ENCODE data around the gene ACADSB. TPM values are rescaled to one million over a fixed set of nuclear protein-coding genes. Genes with fewer than 3 reads are reported as not detected.

ACADSB gene
- total RNA-seq, 2 experiments from 2014 or later, result 24.2 to 26.2 TPM

DNA sequence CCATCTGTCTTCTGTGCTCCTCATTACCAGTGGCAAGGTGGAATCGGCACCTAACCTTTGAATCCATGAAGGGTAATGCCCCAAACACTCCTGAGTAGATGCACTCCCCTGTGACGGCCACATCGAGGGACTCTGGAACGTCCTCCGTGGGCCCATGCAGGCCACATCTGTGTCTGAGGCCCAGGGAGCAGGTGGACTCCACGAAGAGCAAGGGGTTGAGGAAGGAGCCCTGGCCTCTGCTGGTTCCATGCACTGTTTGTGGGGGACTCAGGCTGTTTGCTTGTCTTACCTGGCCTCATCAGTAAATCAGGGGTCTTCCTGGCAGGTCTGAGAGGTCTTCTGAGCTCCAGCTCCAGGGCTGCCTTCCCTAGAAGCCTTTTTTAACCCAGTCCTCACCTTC is 64.4 kb downstream of the ACADSB start:
- no peaks in the 10 kb centered on the region for H3K4me1 Mint-ChIP-seq
- POLR2A ChIA-PET, result no interaction called here
- H3K4me3 Mint-ChIP-seq, result no peak overlapping the region
- H3K9me3 Mint-ChIP-seq, result no peaks in the 10 kb centered on the region
- ATAC-seq (ENCODE audit: low read depth) (no peak), DNase-seq (no peak)
- H3K36me3 Mint-ChIP-seq, result no peaks in the 10 kb centered on the region
- peaks cover 17% of the 10 kb centered on the region for H3K27me3 Mint-ChIP-seq
- H3K27ac Mint-ChIP-seq, result no peak overlapping the region

DNA sequence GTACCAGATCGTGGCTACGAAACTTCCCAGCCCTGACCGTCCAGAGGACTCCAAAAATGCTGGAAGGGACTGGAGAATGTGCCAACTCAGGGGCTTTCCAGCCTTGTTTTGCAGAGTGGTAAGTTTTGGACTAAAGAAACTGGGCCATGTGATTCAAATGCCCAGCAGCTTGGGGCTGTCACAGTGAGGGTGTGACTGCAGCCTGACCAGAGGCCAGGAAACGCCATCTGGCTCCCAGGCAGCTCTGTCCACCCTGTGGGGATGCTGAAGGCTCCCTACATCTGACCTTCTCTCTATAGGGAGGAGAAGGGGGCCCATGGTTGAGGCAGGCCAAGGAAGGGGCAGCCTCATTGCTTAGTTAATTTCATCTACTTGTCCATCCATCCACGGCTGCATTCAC is 65.4 kb downstream of the ACADSB start:
- POLR2A ChIA-PET, result no interaction called here
- H3K4me1 Mint-ChIP-seq, result no peaks in the 10 kb centered on the region
- no peak for DNase-seq
- H3K27ac Mint-ChIP-seq, result no peak overlapping the region
- H3K27me3 Mint-ChIP-seq, result peaks cover 13% of the 10 kb centered on the region
- no peak for ATAC-seq (ENCODE audit: low read depth)
- H3K9me3 Mint-ChIP-seq, result no peaks in the 10 kb centered on the region
- no peaks in the 10 kb centered on the region for H3K36me3 Mint-ChIP-seq
- H3K4me3 Mint-ChIP-seq, result no peak overlapping the region

DNA sequence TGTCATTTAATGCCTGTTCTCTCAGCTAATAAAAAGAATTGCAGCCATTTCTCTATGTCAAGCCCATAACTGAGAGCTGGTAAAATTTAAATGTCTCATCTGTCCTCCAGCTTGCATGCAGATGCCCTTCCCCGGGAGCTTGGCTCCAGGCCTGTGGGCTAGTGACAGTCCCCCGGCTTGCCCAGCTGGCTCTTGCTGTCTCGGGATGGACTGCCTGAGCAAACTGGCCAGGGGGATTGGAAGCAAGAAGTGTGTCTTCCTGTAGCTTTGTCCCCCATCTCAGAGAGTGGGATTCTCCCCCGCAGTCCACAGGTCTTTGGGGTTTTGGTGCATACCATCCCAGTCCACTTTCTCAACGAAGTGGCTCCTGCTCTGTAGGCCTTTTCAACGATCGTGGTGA is 73.1 kb downstream of the ACADSB start:
- H3K27ac Mint-ChIP-seq, result no peak overlapping the region
- H3K27me3 Mint-ChIP-seq, result peaks cover 1% of the 10 kb centered on the region
- no peaks in the 10 kb centered on the region for H3K4me1 Mint-ChIP-seq
- H3K36me3 Mint-ChIP-seq, result no peaks in the 10 kb centered on the region
- POLR2A ChIA-PET, result no interaction called here
- peaks cover 5% of the 10 kb centered on the region for H3K9me3 Mint-ChIP-seq
- H3K4me3 Mint-ChIP-seq, result no peak overlapping the region
- DNase-seq (no peak), ATAC-seq (ENCODE audit: low read depth) (no peak)

DNA sequence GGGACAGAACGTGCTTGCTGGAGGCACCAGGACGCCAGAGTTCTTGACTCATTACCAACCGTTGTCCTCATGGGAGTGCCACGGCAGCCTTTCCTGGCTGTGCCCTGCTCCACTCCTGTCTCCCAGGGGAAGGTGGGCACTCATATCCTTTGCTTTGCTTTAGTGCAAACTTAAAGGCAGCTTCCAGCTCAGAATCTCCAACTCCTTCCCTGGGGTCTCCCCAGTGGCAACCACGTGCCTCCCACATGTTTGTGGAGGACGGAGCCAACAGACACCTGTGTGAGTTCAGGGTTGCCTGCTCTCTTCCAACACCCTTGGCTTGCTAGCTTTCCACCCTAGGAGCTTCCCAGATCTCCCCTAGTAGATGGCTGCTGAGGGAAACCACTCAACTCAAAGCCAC is 75.0 kb downstream of the ACADSB start:
- DNase-seq (no peak), ATAC-seq (ENCODE audit: low read depth) (no peak)
- Mint-ChIP-seq H3K27me3 (no peaks in the 10 kb centered on the region), H3K36me3 (no peaks in the 10 kb centered on the region), H3K9me3 (peaks cover 5% of the 10 kb centered on the region), H3K27ac (no peak overlapping the region), H3K4me3 (no peak overlapping the region), H3K4me1 (no peaks in the 10 kb centered on the region)
- POLR2A ChIA-PET, result no interaction called here

DNA sequence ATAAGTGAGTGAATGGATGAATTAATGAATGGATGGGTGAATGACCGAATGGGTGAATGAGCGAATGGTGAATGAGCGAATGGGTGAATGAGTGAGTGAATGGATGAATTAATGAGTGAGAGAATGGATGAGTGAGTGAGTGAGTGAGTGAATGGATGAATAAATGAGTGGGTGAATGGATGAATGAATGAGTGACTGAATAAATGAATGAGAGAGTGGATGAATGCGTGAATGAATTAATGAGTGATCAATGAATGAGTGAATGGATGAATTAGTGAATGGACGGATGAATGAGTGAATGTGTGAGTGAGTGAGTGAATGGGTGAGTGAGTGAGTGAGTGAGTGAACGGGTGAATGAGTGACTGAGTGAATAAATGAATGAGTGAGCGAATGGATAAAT is 77.5 kb downstream of the ACADSB start:
- POLR2A ChIA-PET, result no interaction called here
- DNase-seq (no peak), ATAC-seq (ENCODE audit: low read depth) (no peak)
- H3K36me3 Mint-ChIP-seq, result no peaks in the 10 kb centered on the region
- peaks cover 4% of the 10 kb centered on the region for H3K4me1 Mint-ChIP-seq
- H3K27ac Mint-ChIP-seq, result no peak overlapping the region
- no peak overlapping the region for H3K4me3 Mint-ChIP-seq
- H3K9me3 Mint-ChIP-seq, result peaks cover 5% of the 10 kb centered on the region
- peaks cover 2% of the 10 kb centered on the region for H3K27me3 Mint-ChIP-seq

DNA sequence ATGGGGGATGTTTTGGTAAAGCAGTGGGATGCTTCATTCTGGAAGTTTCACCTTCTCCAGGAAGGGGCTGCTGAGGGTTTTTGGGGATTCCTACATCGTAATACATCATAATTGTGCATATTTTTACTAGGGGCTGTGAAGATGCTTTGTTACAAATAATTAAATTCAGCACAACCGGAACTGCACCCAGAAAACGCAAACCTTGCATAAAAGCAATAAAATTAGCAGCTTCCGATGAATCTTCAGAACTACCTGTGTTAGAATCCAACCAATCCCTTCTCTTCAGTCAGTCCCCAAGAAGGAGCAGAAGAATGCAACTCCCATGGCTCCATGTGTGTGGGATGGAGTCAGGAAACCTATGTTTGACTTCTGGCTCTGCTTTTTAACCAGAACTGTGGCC is 78.5 kb downstream of the ACADSB start:
- H3K9me3 Mint-ChIP-seq, result peaks cover 5% of the 10 kb centered on the region
- DNase-seq, result no peak
- POLR2A ChIA-PET, result no interaction called here
- H3K4me3 Mint-ChIP-seq, result no peak overlapping the region
- H3K27me3 Mint-ChIP-seq, result peaks cover 2% of the 10 kb centered on the region
- H3K36me3 Mint-ChIP-seq, result no peaks in the 10 kb centered on the region
- no peak for ATAC-seq (ENCODE audit: low read depth)
- H3K4me1 Mint-ChIP-seq, result peaks cover 4% of the 10 kb centered on the region
- H3K27ac Mint-ChIP-seq, result no peak overlapping the region

DNA sequence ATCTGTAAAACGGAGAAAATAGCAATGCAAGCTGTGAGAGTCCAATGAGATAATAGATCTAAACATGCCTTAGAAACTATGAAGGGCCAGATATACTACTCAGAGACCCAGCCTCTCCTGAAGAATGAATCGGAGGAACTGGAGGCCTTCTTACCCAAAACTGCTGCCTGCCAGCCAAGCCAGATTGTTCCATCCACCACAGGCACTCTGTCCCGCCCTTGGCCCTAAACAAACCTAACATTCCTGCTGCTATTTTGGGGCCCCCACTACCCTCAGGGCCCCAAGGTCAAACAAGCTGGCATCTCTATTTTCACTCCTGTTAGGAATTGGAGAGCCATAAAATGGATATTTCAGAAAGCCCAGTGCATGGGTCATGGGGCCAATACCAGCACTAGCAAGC is 79.0 kb downstream of the ACADSB start:
- H3K36me3 Mint-ChIP-seq, result no peaks in the 10 kb centered on the region
- ATAC-seq (ENCODE audit: low read depth), result no peak
- H3K27me3 Mint-ChIP-seq, result peaks cover 2% of the 10 kb centered on the region
- H3K9me3 Mint-ChIP-seq, result peaks cover 5% of the 10 kb centered on the region
- POLR2A ChIA-PET, result no interaction called here
- no peak overlapping the region for H3K4me3 Mint-ChIP-seq
- peaks cover 4% of the 10 kb centered on the region for H3K4me1 Mint-ChIP-seq
- DNase-seq, result no peak
- H3K27ac Mint-ChIP-seq, result no peak overlapping the region

DNA sequence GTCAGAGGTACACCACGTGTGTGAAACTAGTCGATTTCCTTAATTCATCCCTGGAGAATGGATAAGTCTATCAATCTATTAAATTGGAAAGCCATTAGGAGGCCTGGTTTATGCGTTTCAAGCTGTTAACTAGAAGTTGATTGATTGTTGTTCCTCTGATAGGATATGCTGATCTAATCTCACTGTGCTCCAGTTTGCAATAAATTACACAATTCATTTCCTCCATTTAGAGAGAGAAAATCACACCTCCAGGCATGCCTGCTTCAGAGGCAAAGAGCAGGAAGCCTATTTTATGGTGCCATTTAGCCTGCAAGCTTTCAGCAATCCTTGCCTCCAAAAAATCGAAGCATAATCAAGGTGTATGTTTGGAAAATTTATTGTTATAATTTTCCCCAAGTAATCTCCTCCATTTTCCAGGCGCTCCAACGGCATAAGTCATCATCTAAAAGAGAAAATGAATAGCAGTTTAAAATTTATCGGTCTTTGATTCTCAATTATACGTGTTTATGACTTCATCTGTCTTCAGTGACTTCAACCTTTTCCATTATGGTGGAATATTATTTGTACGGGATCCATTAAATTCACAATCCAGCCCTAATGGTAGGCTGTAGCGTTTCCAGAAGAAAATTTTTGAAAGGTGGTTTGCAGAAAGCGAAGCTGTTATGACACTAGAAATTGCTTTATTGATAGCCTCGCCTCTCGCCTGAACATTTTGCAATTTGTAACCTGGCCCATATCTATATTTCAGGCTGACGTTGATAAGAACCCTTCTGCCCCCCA is 84.0 kb downstream of the ACADSB start:
- Mint-ChIP-seq H3K27me3 (peaks cover 15% of the 10 kb centered on the region), H3K9me3 (no peaks in the 10 kb centered on the region), H3K27ac (no peak overlapping the region), H3K4me1 (peaks cover 4% of the 10 kb centered on the region), H3K36me3 (no peaks in the 10 kb centered on the region), H3K4me3 (no peak overlapping the region)
- POLR2A ChIA-PET, result no interaction called here
- no peak for ATAC-seq (ENCODE audit: low read depth)
- DNase-seq, result no peak

DNA sequence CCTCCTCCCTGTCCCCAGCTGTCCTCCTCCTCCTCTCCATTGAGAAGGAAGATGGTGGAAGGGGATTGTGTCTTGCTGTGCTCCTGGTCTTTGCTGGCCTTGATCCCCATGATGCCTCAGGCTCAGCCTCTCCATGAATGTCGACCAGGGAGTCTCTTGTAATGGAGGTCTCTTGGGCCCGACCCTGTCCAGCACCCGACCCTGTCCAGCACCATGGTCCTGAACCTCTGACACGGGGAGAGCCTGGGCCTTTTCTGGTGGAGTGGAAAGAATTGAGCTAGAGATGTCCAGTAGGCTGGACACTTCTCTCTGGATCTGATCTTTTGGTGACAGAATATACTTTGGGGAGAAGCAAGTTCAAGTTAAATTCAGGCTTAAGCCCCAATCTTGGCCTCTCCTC is 84.7 kb downstream of the ACADSB start:
- no peak for DNase-seq
- Mint-ChIP-seq H3K27ac (no peak overlapping the region), H3K9me3 (no peaks in the 10 kb centered on the region), H3K27me3 (peaks cover 15% of the 10 kb centered on the region), H3K4me3 (no peak overlapping the region), H3K36me3 (no peaks in the 10 kb centered on the region), H3K4me1 (peaks cover 4% of the 10 kb centered on the region)
- no peak for ATAC-seq (ENCODE audit: low read depth)
- POLR2A ChIA-PET, result no interaction called here

DNA sequence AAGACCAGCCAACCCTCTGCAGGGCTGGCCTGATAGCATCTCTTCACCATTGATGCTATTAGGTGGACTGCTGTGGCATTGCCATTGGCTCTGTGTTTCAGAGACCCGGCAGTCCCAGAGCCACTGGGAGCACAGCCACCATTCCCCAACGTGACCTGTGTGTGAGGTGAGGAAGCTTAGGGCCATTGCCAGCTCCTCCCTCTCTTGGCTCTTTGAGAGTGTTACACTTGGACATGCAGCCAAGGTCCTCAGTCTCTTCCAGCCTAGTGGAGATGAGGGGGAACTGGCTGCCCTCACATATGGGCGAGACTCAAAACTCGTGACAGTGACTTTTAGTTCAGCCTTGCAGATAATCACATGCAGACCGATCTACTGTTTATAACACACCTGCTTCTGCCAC is 87.6 kb downstream of the ACADSB start:
- Mint-ChIP-seq H3K4me1 (no peaks in the 10 kb centered on the region), H3K4me3 (no peak overlapping the region), H3K27ac (no peak overlapping the region), H3K9me3 (no peaks in the 10 kb centered on the region), H3K36me3 (no peaks in the 10 kb centered on the region), H3K27me3 (peaks cover 13% of the 10 kb centered on the region)
- no peak for DNase-seq
- no peak for ATAC-seq (ENCODE audit: low read depth)
- POLR2A ChIA-PET, result no interaction called here

DNA sequence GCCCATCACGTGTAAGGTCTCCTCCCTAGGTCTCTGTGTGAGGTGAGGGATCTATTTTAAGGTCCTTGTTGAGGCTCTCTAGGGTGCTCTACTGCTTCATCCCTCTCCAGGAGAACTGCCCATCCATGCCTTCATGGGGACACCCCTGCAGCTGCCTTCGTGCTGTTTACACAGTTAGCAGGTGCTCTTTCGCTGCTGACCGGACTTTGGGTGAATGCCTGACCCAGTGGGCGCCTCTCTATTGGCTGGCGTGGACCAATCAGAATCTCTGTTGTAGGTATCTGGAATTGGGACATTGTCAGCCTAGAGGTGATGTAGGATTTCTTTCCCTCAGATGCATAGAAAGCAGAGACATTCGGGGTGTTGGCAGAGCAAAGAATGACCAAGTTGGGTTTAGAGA is 88.2 kb downstream of the ACADSB start:
- DNase-seq, result no peak
- Mint-ChIP-seq H3K27ac (no peak overlapping the region), H3K4me1 (no peaks in the 10 kb centered on the region), H3K4me3 (no peak overlapping the region), H3K9me3 (no peaks in the 10 kb centered on the region), H3K27me3 (peaks cover 13% of the 10 kb centered on the region), H3K36me3 (no peaks in the 10 kb centered on the region)
- no peak for ATAC-seq (ENCODE audit: low read depth)
- POLR2A ChIA-PET, result no interaction called here

DNA sequence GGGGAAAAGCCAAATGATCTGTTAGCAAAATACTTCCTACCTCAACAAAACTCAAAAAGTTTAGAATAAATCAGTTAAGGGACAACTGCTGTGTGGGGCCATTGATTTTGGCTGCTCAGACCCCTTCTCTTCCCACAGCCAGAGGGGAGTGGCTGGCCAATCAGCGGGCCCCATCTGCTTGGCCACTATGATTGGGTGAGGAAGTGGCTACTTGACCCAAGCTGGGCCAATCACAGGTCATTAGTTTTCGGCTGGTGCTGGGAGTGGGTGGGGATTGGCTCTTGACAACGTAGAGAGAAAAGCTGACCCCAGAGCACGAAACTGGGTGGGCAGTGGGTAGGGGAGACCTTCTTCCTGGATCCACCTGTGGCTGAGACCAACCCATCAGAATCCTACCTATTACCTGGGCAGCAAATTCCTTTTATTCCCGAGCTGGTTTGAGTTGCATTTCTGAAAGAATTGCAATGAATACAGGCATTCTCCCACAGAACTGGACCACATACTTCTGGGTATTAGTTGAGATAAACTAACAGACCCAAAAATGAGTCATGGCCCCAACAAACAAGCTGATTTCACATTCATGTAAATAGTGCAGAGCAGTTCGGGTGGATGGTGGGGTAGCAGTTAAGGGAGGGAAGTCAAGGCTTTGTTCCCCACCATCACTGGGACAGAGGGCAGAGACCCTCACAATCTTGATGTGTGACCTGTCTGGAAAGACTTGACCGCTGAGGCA is 91.4 kb downstream of the ACADSB start:
- Mint-ChIP-seq H3K4me3 (no peak overlapping the region), H3K27me3 (peaks cover 7% of the 10 kb centered on the region), H3K27ac (no peak overlapping the region), H3K36me3 (no peaks in the 10 kb centered on the region), H3K4me1 (no peaks in the 10 kb centered on the region), H3K9me3 (no peaks in the 10 kb centered on the region)
- ATAC-seq (ENCODE audit: low read depth) (no peak), DNase-seq (no peak)
- POLR2A ChIA-PET, result no interaction called here

DNA sequence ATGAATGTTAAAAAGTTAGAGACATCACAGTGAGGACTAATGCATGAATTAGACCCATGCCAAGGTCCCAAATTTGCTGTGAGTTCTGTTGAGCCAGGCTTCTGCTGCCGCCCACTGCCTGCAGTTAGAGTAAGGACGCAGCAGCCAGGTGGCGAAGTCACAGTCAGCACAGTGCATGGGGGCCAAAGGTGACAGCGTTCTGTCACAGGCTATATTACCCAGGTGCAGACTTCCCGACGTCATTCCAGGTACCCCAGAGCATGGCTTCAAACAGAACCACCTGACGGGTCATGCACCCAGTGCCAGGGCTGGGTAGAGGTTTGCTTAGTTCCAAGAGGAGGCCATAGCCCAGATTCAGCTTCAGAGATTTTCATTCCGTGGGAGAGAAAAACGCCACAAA is 93.1 kb downstream of the ACADSB start:
- no peak overlapping the region for H3K4me3 Mint-ChIP-seq
- no peak for DNase-seq
- H3K36me3 Mint-ChIP-seq, result no peaks in the 10 kb centered on the region
- no peaks in the 10 kb centered on the region for H3K4me1 Mint-ChIP-seq
- POLR2A ChIA-PET, result no interaction called here
- peaks cover 7% of the 10 kb centered on the region for H3K27me3 Mint-ChIP-seq
- H3K27ac Mint-ChIP-seq, result no peak overlapping the region
- no peak for ATAC-seq (ENCODE audit: low read depth)
- no peaks in the 10 kb centered on the region for H3K9me3 Mint-ChIP-seq

DNA sequence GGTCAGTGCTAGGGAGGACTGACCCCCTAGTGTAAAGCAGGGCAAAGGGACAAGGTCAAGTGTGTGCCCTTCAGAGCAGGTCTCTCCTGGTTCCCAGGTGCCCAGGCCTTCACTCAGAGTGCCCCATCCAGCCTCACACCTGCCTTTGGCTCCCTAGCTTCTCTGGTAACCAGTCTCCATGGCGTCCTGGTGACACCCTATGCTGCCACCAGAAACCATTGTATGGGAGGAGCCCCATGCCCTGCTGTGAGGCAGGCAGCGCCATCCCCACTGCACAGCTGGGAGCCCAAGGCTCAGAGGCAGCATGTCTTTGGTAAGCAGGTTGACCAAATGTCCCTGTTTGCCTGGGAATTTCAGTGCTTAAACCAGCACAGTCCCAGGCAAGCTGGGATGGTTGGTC is 93.9 kb downstream of the ACADSB start:
- Mint-ChIP-seq H3K27me3 (peaks cover 5% of the 10 kb centered on the region), H3K9me3 (no peaks in the 10 kb centered on the region), H3K36me3 (no peaks in the 10 kb centered on the region), H3K4me3 (no peak overlapping the region), H3K27ac (no peak overlapping the region), H3K4me1 (no peaks in the 10 kb centered on the region)
- DNase-seq, result no peak
- ATAC-seq (ENCODE audit: low read depth), result no peak
- POLR2A ChIA-PET, result no interaction called here

All from activated naive CD8-positive, alpha-beta T cell treated with anti-CD3 and anti-CD28 coated beads, Interleukin-2, amount 10 ng/mL, durations not matched to agents 7 days and 5 days (primary cell).